Right lobe of liver (tissue), 4 donors: Measurements from ENCODE around the gene YIF1A.

Experiments used
- CTCF ChIP-seq, 4 donors: fragments of 200-600 bp in 3 of 4; fragments of 450-650 bp in 1 of 4; IDR thresholded peaks; one replicate each; pipeline versions ENCODE4 v1.5.1 to v1.8.0; 2016 to 2022; ENCODE audit warnings: antibody characterized with exemption in 4 of 4, mild to moderate bottlenecking in 2 of 4
- POLR2A ChIP-seq: fragments of 450-650 bp; IDR thresholded peaks from one replicate; pipeline ENCODE4 v1.6.1; 2017; ENCODE audit warnings: antibody characterized with exemption, mild to moderate bottlenecking
- donor health status: DM: no; HTN: no; CAD: no.
- donor health status: DM: no; HTN: no; CAD: no.
- donor health status: DM: no; HTN: yes; CAD: no.

GRCh38 chr11:66317322-66317722 is 28.4 kb upstream of the YIF1A start:
- TF ChIP-seq CTCF (IDR thresholded peaks at IDR 0.05) (no peak), POLR2A (no peak)
